Measurements from ENCODE around the gene AUTS2. TPM values are rescaled to one million over a fixed set of nuclear protein-coding genes. Genes with fewer than 3 reads are reported as not detected.

The AUTS2 gene
- total RNA-seq, 1 donor from 2014 or later: 2.1 TPM

DNA sequence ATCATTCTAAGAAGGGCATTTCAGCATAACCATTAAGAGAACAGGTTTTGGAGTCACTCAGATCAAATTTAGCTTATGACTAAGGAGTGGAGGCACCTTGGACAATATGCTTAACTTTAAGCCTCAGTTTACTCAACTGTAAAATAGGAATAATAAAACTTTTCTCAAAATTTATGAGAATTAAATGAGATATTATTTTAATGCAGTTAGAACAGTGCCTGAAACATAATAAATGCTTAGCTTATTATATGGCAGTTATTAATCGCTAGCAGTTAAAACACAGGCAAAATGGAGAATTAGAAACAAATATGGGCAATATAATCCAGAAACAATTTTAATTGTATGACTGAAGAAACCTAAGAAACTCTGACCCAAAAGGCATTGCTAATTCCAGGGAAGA, 2.9 kb upstream of the AUTS2 start:
- intact Hi-C loops (cut with micrococcal nuclease): no loop called here
- Mint-ChIP-seq H3K27me3 (peaks cover 33% of the 10 kb centered on the region), H3K27ac (no peak overlapping the region), H3K4me3 (no peak overlapping the region), H3K4me1 (peaks cover 8% of the 10 kb centered on the region), H3K36me3 (ENCODE audit: low read depth) (no peaks in the 10 kb centered on the region), H3K9me3 (no peaks in the 10 kb centered on the region)
- DNase-seq: no peak

- H3K27me3 Mint-ChIP-seq: peaks cover 36% of the 10 kb centered on the region
- no peak overlapping the region for H3K27ac Mint-ChIP-seq
- intact Hi-C loops (cut with micrococcal nuclease): no loop called here
- H3K4me3 Mint-ChIP-seq: no peak overlapping the region
- H3K4me1 Mint-ChIP-seq: peaks cover 8% of the 10 kb centered on the region
- DNase-seq: no peak
- H3K36me3 Mint-ChIP-seq (ENCODE audit: low read depth): no peaks in the 10 kb centered on the region
- H3K9me3 Mint-ChIP-seq: no peaks in the 10 kb centered on the region
Measured at GRCh38 chr7:69596056-69596455, 2.2 kb upstream of the AUTS2 start.

DNA sequence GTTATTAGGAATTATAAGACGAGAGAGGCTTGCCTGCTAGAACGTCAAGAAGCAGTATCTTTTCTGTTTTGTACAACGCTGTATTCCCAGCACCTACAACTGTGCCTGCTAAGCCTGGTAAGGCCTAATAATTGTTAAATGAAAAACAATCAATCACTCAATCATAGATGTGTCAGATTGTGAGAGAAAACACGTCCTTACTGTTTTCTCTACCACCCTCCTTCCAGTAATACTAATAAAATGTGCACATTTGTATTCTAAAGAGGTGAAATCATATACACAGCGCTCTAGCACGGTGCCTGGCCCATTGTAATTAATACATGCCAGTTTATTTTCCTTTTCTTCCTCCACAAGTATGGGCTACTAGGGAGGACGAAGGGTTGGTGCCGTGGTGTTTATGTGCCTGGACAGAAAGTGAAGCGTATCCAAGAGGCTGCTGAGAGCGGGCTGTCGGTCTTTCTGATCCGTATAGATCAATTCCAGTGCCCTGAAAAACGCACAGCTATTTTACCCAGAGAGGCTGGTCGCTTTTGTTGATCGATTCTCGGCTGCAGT, 1.5 kb upstream of the AUTS2 start:
- Mint-ChIP-seq H3K27me3 (peaks cover 36% of the 10 kb centered on the region), H3K27ac (no peak overlapping the region), H3K4me3 (peak overlapping the region; percentile 42), H3K9me3 (no peaks in the 10 kb centered on the region), H3K4me1 (peaks cover 8% of the 10 kb centered on the region), H3K36me3 (ENCODE audit: low read depth) (no peaks in the 10 kb centered on the region)
- no peak for DNase-seq
- intact Hi-C loops (cut with micrococcal nuclease): no loop called here

DNA sequence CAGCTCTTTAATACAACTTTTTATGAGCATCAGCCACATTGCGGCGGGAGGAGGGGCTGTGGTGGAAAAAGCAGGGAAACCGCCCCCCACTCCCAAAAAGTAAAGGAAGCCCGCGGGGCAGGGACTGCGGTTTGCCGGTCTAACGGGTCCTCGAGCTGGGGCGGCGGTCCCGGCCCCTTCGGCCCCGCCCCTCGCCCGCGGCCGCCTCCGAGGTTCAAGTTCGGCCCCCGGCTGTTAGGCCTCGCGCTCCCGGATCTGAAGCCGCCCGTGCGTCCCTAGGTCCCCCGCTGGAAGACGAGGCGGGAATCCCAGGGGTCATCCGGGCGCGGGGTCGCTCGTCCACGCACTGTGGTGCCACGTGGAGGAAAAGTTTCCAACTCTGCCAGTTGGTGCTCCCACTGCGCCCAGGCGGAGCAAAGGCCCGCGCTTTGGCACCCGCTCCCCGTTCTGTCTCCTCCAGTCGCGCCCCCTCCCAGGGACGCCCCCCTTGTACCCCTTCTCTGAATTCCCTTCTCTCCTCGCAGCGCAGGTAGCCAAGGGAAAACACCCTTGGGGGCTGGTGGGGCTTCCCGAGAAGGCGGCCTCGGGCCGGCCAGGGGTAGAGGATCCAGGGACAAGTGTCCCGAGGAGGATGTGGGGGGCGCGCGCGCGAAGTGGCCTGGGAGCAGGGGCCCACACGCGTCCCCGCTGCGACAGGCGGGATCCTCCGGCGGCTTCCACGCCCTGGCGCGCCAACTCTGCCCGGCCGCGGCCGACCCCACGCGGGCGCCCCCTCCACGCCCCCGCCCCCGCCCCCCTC, 798 bp upstream of the AUTS2 start:
- intact Hi-C loops (cut with micrococcal nuclease): no loop called here
- H3K36me3 Mint-ChIP-seq (ENCODE audit: low read depth): no peaks in the 10 kb centered on the region
- peak overlapping the region; percentile 42 for H3K4me3 Mint-ChIP-seq
- H3K4me1 Mint-ChIP-seq: peaks cover 8% of the 10 kb centered on the region
- no peak for DNase-seq
- peaks cover 36% of the 10 kb centered on the region for H3K27me3 Mint-ChIP-seq
- no peaks in the 10 kb centered on the region for H3K9me3 Mint-ChIP-seq
- no peak overlapping the region for H3K27ac Mint-ChIP-seq

DNA sequence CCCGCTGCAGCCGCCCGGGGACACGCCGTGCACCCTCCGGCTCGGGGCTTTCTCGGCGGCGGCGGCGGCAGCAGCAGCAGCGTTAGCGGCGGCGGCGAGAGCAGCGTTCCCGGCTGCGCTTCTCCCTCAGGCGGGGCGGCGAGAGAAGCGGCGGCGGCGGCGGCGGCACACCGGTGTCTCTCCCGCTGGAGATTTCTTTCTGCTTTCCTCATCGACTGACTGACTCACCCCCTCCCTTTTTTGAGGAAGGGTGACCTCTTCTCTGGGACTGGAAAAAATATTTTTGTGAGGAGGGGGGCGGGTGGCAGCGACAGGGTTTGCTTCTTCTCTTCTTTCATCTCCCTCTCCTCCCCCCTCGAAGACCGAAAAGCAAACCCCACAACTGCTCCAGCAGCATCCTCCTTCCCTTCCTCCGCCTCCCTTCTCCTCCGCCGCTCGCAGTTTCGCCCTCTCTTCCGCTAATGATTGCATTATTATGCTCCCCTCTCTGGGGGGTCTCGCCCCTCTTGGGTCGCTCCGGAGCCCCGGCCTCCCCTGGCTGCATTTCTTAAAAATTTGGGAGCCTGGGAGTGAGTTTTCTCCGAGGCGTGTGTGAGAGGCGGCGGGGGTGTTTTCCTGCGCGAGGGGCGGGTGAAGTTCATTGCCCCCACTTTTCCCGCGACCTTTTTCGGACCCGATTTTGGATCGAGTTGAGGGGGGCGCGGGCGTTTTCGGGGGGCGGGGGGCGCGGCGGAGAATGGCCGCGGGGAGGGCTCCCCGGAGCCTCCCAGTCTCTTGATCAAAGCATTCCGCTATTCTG, 411 bp downstream of the AUTS2 start:
- Mint-ChIP-seq H3K36me3 (ENCODE audit: low read depth) (no peaks in the 10 kb centered on the region), H3K4me3 (peak overlapping the region; percentile 85), H3K4me1 (peaks cover 8% of the 10 kb centered on the region), H3K27me3 (peaks cover 36% of the 10 kb centered on the region), H3K27ac (no peak overlapping the region), H3K9me3 (no peaks in the 10 kb centered on the region)
- intact Hi-C loops (cut with micrococcal nuclease): no loop called here
- peak; percentile 56 for DNase-seq

- Mint-ChIP-seq H3K4me1 (peaks cover 8% of the 10 kb centered on the region), H3K9me3 (no peaks in the 10 kb centered on the region), H3K27ac (no peak overlapping the region), H3K4me3 (peak overlapping the region; percentile 85), H3K36me3 (ENCODE audit: low read depth) (no peaks in the 10 kb centered on the region), H3K27me3 (peaks cover 35% of the 10 kb centered on the region)
- intact Hi-C loops (cut with micrococcal nuclease): no loop called here
- DNase-seq: no peak
Measured at GRCh38 chr7:69599286-69599954, 1.1 kb downstream of the AUTS2 start.

DNA sequence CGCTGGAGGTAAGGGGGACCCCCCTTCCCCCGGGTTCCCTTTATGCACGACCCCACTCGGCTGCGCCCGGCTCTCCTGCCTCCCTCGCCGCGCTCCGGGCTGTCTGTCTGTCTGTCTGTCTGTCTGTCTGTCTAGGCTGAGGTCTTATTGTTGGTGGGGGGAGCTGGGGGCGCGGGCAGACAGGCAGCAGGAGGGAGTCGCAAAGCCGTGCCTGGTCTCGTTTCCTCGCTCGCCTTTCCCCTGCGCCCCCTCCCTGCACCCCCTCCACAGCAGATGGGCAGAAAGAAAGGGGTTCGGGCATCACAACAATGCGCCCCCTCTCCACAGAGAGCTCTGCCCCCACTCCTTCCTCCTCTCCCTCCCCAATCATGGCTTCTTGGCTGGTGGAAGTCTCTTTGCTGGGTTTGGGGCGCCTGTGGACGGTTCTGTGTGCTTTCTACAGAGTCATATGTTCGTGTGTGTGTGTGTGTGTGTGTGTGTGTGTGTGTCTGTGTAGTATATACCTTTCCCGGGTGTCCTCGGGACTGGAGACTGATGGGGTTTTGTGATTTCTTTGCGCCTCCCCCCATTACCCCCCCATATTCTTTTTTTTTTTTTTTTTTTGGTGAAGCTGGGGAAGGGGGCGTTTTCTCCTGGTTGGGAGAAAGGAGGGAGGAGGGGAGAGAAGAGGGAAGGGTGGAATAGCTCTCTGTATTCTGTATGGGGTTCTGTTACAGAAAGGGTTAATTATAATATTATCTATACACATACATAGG, 1.9 kb downstream of the AUTS2 start:
- Mint-ChIP-seq H3K9me3 (no peaks in the 10 kb centered on the region), H3K27ac (no peak overlapping the region), H3K4me1 (peaks cover 8% of the 10 kb centered on the region), H3K36me3 (ENCODE audit: low read depth) (no peaks in the 10 kb centered on the region), H3K27me3 (peaks cover 34% of the 10 kb centered on the region), H3K4me3 (peak overlapping the region; percentile 60)
- intact Hi-C loops (cut with micrococcal nuclease): no loop called here
- peak; percentile 52 for DNase-seq

DNA sequence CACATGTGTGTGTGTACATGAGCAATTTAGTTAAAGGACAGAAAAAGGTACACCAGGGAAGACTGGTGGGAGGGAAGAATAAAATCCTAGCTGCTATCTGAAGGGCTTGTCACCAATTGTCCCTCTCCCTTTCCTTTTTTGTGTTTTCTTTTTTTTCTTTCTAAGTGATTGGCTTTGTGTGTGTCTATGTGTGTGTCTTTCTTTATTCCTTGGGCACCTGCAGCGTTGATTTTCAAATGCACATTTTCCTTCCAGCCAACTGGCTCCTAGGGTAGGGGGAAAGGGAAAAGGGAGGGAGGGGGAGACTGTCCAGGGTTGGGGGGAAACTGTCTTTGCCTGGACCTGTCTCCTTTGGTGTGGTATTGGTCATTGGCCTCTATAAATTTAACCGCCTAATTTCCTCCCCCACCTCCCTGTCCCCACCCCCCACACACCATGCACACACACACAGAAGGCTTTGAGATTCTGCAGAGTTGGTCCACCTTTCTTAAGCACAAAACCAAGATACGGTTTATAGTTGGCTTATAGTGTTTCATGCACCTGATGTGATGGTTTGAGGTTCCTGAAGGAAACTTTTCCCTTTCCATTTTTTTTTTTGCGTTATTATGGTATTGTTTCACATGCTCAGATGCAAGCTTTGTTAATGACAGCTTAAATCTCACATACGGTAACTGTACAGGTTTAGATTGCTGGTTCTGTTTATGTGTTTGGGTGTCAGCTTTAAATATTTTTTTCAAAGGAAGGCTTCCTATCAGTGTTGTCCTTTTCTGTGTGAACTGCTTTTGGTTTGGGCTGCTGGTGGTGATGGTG, 2.6 kb downstream of the AUTS2 start:
- intact Hi-C loops (cut with micrococcal nuclease): no loop called here
- DNase-seq: no peak
- Mint-ChIP-seq H3K9me3 (no peaks in the 10 kb centered on the region), H3K36me3 (ENCODE audit: low read depth) (no peaks in the 10 kb centered on the region), H3K4me1 (peaks cover 8% of the 10 kb centered on the region), H3K27ac (no peak overlapping the region), H3K27me3 (peaks cover 31% of the 10 kb centered on the region), H3K4me3 (no peak overlapping the region)

GRCh38 chr7:69602522-69602921, 4.2 kb downstream of the AUTS2 start:
- Mint-ChIP-seq H3K27ac (no peak overlapping the region), H3K9me3 (no peaks in the 10 kb centered on the region), H3K4me1 (peaks cover 8% of the 10 kb centered on the region), H3K36me3 (ENCODE audit: low read depth) (no peaks in the 10 kb centered on the region), H3K27me3 (peaks cover 24% of the 10 kb centered on the region), H3K4me3 (no peak overlapping the region)
- no peak for DNase-seq
- intact Hi-C loops (cut with micrococcal nuclease): no loop called here

DNA sequence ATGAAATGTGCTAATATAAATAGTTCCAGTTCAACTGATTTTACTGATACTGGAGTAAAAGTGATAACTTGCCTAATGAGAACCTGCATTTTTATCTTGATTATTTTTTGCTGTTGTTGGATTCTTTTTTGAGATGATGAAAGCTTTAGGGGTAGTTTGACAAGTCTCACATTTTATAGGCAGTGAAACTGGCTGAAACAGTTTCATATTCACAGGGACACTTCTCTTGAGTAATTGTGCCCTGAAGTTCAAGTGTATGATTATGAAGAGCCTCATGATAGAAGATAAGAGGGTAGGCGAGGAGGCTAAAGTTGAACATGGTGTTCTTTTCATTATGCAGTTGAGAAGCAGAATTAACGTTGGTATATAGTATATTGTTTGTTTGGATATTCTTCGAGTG, 5.1 kb downstream of the AUTS2 start:
- H3K4me1 Mint-ChIP-seq: peaks cover 8% of the 10 kb centered on the region
- H3K36me3 Mint-ChIP-seq (ENCODE audit: low read depth): no peaks in the 10 kb centered on the region
- peaks cover 26% of the 10 kb centered on the region for H3K27me3 Mint-ChIP-seq
- intact Hi-C loops (cut with micrococcal nuclease): no loop called here
- H3K4me3 Mint-ChIP-seq: no peak overlapping the region
- no peak overlapping the region for H3K27ac Mint-ChIP-seq
- no peak for DNase-seq
- H3K9me3 Mint-ChIP-seq: no peaks in the 10 kb centered on the region

DNA sequence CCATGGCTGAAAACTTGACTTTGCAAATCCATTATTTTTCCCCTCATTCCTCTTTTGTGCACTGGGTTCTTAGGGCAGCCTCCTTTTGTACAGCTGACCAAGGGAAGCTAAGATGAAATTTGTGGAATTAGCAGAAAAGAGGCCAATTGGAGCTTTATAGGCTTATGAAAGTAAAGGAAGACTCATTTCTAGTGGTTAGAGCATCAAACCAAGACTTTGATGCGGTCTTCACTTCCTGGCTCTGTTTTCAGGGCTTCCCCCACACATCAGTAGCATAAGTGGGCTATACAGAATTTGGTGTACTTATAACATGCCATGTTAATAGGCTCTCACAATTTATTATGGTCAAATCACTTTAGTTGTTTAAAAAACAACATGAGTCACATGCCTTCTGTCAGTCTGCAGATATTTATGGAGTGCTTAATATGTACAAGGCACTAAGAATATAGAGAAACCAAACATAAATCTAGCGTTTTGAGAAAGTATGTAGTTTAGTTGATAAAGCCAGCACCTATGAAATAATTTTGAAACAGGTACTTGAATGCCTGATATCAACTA, 5.7 kb downstream of the AUTS2 start:
- H3K27ac Mint-ChIP-seq: no peak overlapping the region
- DNase-seq: peak; percentile 55
- H3K36me3 Mint-ChIP-seq (ENCODE audit: low read depth): no peaks in the 10 kb centered on the region
- H3K27me3 Mint-ChIP-seq: peaks cover 22% of the 10 kb centered on the region
- H3K4me3 Mint-ChIP-seq: no peak overlapping the region
- peaks cover 5% of the 10 kb centered on the region for H3K4me1 Mint-ChIP-seq
- no peaks in the 10 kb centered on the region for H3K9me3 Mint-ChIP-seq
- intact Hi-C loops (cut with micrococcal nuclease): no loop called here

- Mint-ChIP-seq H3K36me3 (ENCODE audit: low read depth) (no peaks in the 10 kb centered on the region), H3K27ac (no peak overlapping the region), H3K4me3 (no peak overlapping the region), H3K27me3 (peaks cover 16% of the 10 kb centered on the region), H3K9me3 (no peaks in the 10 kb centered on the region), H3K4me1 (peaks cover under 1% of the 10 kb centered on the region)
- intact Hi-C loops (cut with micrococcal nuclease): no loop called here
- no peak for DNase-seq
Measured at GRCh38 chr7:69605070-69605469, 6.8 kb downstream of the AUTS2 start.

All from activated CD4-positive, alpha-beta T cell treated with anti-CD3 and anti-CD28 coated beads, Interleukin-2, amount 10 ng/mL, durations not matched to agents 24 days and 14 days (primary cell).